Measurements from ENCODE around the gene FSCN2. TPM values are rescaled to one million over a fixed set of nuclear protein-coding genes. Genes with fewer than 3 reads are reported as not detected.
A peak's percentile ranks its signal among the peaks of the same experiment; 100 is the strongest.

FSCN2 gene
- total and polyA plus RNA-seq, 12 donors, result 0.14 to 1.3 (median 0.45) TPM; not detected in 2

DNA sequence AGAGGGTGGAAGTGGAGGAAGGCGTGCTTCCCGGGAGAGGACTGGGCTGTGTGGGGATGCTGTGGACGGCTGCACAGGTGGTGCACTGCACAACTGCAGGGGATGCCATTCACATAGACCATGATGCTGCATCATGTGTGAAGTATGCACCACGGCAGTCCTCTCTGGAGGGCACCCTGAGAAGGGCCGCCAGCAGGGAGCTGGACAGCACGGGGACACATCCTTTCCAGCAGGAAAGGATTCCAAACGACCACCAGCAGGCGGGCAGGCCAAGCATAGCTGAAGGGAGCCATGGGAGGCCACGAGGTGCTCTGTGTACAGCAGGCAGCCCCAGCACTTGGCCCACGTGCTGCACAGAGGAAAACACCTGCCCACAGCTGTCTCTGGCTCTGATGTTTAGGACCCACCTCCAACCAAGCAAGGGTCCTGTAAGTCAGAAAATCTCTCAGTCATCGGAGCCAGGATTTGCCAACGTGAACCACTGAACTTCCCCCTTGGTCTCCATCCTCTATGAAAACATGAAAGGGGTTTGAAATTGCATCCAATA is 25.6 kb upstream of the FSCN2 start:
- Histone ChIP-seq H3K36me3 (no peaks in the 10 kb centered on the region), H3K4me3 (no peak overlapping the region), H3K27me3 (no peaks in the 10 kb centered on the region), H3K4me1 (peaks cover 0 to 11% (median 0%) of the 10 kb centered on the region in 9 donors), H3K27ac (no peak overlapping the region), H3K9me3 (no peaks in the 10 kb centered on the region)
- DNase-seq (no peak), ATAC-seq (no peak)
- intact Hi-C loops (cut with DNase I), result no loop called here
- 65 to 66% methylated on average over 12 of the region's 12 CpGs for WGBS, 2 donors
- TF ChIP-seq, protein P1, sequence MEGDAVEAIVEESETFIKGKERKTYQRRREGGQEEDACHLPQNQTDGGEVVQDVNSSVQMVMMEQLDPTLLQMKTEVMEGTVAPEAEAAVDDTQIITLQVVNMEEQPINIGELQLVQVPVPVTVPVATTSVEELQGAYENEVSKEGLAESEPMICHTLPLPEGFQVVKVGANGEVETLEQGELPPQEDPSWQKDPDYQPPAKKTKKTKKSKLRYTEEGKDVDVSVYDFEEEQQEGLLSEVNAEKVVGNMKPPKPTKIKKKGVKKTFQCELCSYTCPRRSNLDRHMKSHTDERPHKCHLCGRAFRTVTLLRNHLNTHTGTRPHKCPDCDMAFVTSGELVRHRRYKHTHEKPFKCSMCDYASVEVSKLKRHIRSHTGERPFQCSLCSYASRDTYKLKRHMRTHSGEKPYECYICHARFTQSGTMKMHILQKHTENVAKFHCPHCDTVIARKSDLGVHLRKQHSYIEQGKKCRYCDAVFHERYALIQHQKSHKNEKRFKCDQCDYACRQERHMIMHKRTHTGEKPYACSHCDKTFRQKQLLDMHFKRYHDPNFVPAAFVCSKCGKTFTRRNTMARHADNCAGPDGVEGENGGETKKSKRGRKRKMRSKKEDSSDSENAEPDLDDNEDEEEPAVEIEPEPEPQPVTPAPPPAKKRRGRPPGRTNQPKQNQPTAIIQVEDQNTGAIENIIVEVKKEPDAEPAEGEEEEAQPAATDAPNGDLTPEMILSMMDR (IDR thresholded peaks at IDR 0.05), result no peak

DNA sequence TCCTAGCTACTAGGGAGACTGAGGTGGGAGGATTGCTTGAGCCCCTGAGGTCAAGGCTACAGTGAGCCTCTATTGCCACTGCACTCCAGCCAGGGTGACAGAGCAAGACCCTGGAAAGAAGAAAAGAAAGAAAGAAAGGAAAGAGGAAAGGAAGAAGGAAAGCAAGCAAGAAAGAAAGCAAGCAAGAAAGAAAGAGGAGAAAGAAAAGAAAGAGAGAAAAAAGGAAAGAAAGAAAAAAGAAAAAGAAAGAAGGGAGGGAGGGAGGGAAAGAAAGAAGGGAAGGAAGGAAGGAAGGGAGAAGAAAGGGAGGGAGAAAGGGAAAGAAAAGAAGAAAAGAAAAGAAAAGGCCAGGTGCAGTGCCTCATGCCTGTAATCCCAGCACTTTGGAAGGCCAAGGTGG is 24.6 kb upstream of the FSCN2 start:
- ATAC-seq (no peak), DNase-seq (no peak)
- H3K27me3 ChIP-seq, result no peaks in the 10 kb centered on the region
- H3K27ac ChIP-seq, result no peak overlapping the region
- peaks cover 0 to 5% (median 0%) of the 10 kb centered on the region in 11 donors for H3K9me3 ChIP-seq
- TF ChIP-seq, protein P1 (IDR thresholded peaks at IDR 0.05), result no peak
- intact Hi-C loops (cut with DNase I), result no loop called here
- H3K4me1 ChIP-seq, result peaks cover 0 to 16% (median 2%) of the 10 kb centered on the region in 9 donors
- H3K4me3 ChIP-seq, result no peak overlapping the region
- H3K36me3 ChIP-seq, result peaks cover 0 to 8% (median 2%) of the 10 kb centered on the region in 9 donors

DNA sequence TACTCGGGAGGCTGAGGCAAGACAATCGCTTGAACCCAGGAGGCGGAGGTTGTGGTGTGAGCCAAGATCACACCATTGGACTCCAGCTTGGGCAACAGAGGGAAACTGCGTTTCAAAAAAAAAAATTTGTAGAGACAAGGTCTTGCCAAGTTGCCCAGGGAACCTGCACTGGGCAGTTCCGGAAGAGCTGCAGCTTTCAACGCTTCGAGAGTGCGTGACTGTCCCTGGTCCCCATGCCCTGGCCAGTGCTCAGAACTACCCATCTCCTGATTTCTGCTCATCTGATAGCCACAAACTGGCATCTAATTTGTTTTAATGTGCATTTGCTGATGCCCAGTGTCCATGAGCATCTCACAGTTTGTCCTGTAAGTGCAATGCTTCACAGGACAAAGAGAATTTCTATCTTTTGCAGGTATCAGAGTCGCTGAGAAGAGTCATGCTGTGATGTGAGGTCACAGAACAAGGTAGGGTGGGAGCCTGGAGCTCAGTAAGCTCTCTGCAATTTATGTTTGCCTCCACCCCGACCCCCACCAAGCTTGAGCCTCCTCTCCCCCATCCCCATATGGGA is 19.5 kb upstream of the FSCN2 start:
- Histone ChIP-seq H3K36me3 (peaks cover 8 to 47% (median 34%) of the 10 kb centered on the region in 9 donors), H3K4me3 (peak overlapping the region; percentile 73 to 99 (median 94)), H3K27ac (peak overlapping the region in 7 of 10 donors; percentile 26 to 100 (median 100)), H3K9me3 (peaks cover 0 to 5% (median 0%) of the 10 kb centered on the region in 11 donors), H3K27me3 (no peaks in the 10 kb centered on the region), H3K4me1 (peaks cover 0 to 31% (median 18%) of the 10 kb centered on the region in 9 donors)
- ATAC-seq (peak in 1 of 8 donors; percentile 14), DNase-seq (no peak)
- WGBS, 2 donors, result 43 to 53% methylated on average over 10 of the region's 10 CpGs
- TF ChIP-seq, protein P1 (IDR thresholded peaks at IDR 0.05), result no peak
- intact Hi-C loops (cut with DNase I), result no loop called here

DNA sequence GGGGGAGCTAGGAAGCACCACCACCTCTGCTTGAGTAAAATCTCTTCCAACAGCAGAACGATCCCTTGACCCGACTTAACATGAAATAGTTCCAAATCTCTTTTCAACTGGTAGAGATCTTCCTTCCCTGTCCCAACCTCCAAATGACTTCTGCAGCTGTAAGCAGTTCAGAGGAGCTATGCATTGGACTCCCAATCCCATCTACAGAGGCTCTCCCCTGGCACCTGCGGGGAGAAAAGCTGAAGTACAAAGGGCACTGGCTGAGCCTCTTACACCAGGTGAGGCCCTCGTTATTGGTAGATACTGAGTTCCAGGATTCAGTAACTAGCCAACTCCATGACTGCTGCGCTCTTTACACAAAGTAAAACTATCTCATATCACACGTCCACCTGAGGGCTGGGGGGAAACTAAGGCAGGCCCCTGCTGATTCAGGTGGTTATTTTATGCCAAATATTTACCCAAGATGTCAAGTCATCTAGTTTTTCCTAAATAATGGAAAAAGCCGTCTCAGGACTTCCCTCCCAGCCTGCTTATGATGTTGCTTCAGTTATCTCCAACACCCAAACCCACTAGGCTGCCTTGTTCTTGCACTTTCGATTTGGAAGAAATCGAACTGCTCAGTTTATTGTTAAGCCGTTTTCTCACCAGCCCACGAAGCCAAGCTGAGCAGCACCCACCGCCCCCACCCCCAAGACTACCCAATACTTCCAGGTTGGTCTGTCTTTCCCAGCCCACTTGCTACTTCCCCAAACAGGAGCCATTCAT is 18.8 kb upstream of the FSCN2 start:
- TF ChIP-seq, protein P1 (IDR thresholded peaks at IDR 0.05), result no peak
- WGBS, 2 donors, result 11 to 13% methylated on average over 12 of the region's 12 CpGs
- H3K9me3 ChIP-seq, result peaks cover 0 to 5% (median 0%) of the 10 kb centered on the region in 11 donors
- H3K27ac ChIP-seq, result peak overlapping the region in 8 of 10 donors; percentile 26 to 100 (median 100)
- DNase-seq, result no peak
- H3K27me3 ChIP-seq, result no peaks in the 10 kb centered on the region
- H3K4me3 ChIP-seq, result peak overlapping the region; percentile 73 to 99 (median 94)
- H3K4me1 ChIP-seq, result peaks cover 0 to 38% (median 24%) of the 10 kb centered on the region in 9 donors
- peaks cover 8 to 47% (median 34%) of the 10 kb centered on the region in 9 donors for H3K36me3 ChIP-seq
- no peak for ATAC-seq
- intact Hi-C loops (cut with DNase I), result no loop called here
